RWPE2 (cell line): ENCODE data around the gene TRIB2.

ENCODE experiments used
- ATAC-seq: fragments of 200-7000 bp; cut with Tn5 transposase; 3 replicates; pipeline ENCODE4 v1.9.1; 2021; ENCODE audit warnings: low read depth
- DNase-seq: peaks from one replicate; pipeline ENCODE4 v3.0.0-alpha.2; 2020; ENCODE audit warnings: low spot score
- H3K27ac ChIP-seq: fragments of 450-650 bp; 2 replicates; pipeline ENCODE4 v1.5.1; 2017; ENCODE audit warnings: mild to moderate bottlenecking; ENCODE audit not compliant: poor library complexity, severe bottlenecking
- H3K27me3 ChIP-seq: fragments of 250-450 bp; sonication (Bioruptor Pico); 2 replicates; pipeline ENCODE4 v1.5.1; 2021; ENCODE audit warnings: mild to moderate bottlenecking, moderate library complexity; ENCODE audit not compliant: insufficient read depth, poor library complexity, severe bottlenecking
- H3K36me3 ChIP-seq: fragments of 250-450 bp; sonication (Bioruptor Pico); 2 replicates; pipeline ENCODE4 v1.5.1; 2020; ENCODE audit warnings: low read depth, mild to moderate bottlenecking, moderate library complexity
- H3K4me1 ChIP-seq: fragments of 250-450 bp; sonication (Bioruptor Pico); 2 replicates; pipeline ENCODE4 v1.5.1; 2021; ENCODE audit warnings: mild to moderate bottlenecking, moderate library complexity; ENCODE audit not compliant: insufficient read depth, poor library complexity, severe bottlenecking
- H3K4me3 ChIP-seq: fragments of 250-450 bp; sonication (Bioruptor Pico); 2 replicates; pipeline ENCODE4 v1.5.1; 2021; ENCODE audit warnings: mild to moderate bottlenecking, moderate library complexity; ENCODE audit not compliant: severe bottlenecking
- H3K9me3 ChIP-seq: fragments of 250-450 bp; sonication (Bioruptor Pico); 2 replicates; pipeline ENCODE4 v1.5.1; 2021; ENCODE audit warnings: mild to moderate bottlenecking, moderate library complexity; ENCODE audit not compliant: severe bottlenecking
- CTCF ChIP-seq: fragments of 450-650 bp; IDR thresholded peaks from one replicate; pipeline ENCODE4 v1.5.1; 2017; ENCODE audit warnings: mild to moderate bottlenecking, moderate library complexity; ENCODE audit not compliant: poor library complexity, severe bottlenecking

Gene TRIB2

GRCh38 chr2:12725233-12726187 lies 8.8 kb downstream of the TRIB2 start:
- TF ChIP-seq CTCF, result no peak
- DNase-seq (no peak), ATAC-seq (no peak)
- Histone ChIP-seq H3K27me3 (no peaks in the 10 kb centered on the region), H3K4me1 (peaks cover 4% of the 10 kb centered on the region), H3K4me3 (no peak overlapping the region), H3K36me3 (peaks cover 36% of the 10 kb centered on the region), H3K27ac (no peak overlapping the region), H3K9me3 (no peaks in the 10 kb centered on the region)

GRCh38 chr2:12726271-12726670 lies 9.5 kb downstream of the TRIB2 start:
- no peak overlapping the region for H3K4me3 ChIP-seq
- H3K27me3 ChIP-seq, result no peaks in the 10 kb centered on the region
- no peak overlapping the region for H3K27ac ChIP-seq
- DNase-seq (no peak), ATAC-seq (no peak)
- H3K9me3 ChIP-seq, result no peaks in the 10 kb centered on the region
- peaks cover 39% of the 10 kb centered on the region for H3K36me3 ChIP-seq
- H3K4me1 ChIP-seq, result peaks cover under 1% of the 10 kb centered on the region
- TF ChIP-seq CTCF, result no peak

GRCh38 chr2:12727065-12727464 lies 10.3 kb downstream of the TRIB2 start:
- no peak for TF ChIP-seq CTCF
- no peaks in the 10 kb centered on the region for H3K4me1 ChIP-seq
- DNase-seq, result no peak
- H3K36me3 ChIP-seq, result peaks cover 36% of the 10 kb centered on the region
- no peaks in the 10 kb centered on the region for H3K27me3 ChIP-seq
- ATAC-seq, result no peak
- H3K9me3 ChIP-seq, result no peaks in the 10 kb centered on the region
- H3K27ac ChIP-seq, result no peak overlapping the region
- H3K4me3 ChIP-seq, result no peak overlapping the region

GRCh38 chr2:12727641-12728040 lies 10.9 kb downstream of the TRIB2 start:
- no peak for TF ChIP-seq CTCF
- Histone ChIP-seq H3K36me3 (peaks cover 36% of the 10 kb centered on the region), H3K27ac (no peak overlapping the region), H3K27me3 (no peaks in the 10 kb centered on the region), H3K9me3 (no peaks in the 10 kb centered on the region), H3K4me1 (no peaks in the 10 kb centered on the region), H3K4me3 (no peak overlapping the region)
- ATAC-seq (no peak), DNase-seq (no peak)
